ENCODE data around the gene PARP1.

PARP1 gene

GRCh38 chr1:226407497-226408284 lies at the start of gene PARP1:
Gene PARP1, minus strand, starts transcription at chr1:226408093. Its CDS starts 164 bp downstream, at chr1:226407929.
- peak; percentile 85 for TF ChIP-seq POLR2A (IDR thresholded peaks at IDR 0.05; ENCODE audit: low read depth, low read length)
- FAIRE-seq, result no peak
- peak; percentile 91 for DNase-seq (ENCODE audit: insufficient read length, low spot score)

- no peak for FAIRE-seq
- no peak for DNase-seq (ENCODE audit: insufficient read length, low spot score)
- no peak for TF ChIP-seq POLR2A (IDR thresholded peaks at IDR 0.05; ENCODE audit: low read depth, low read length)
Measured at GRCh38 chr1:226457307-226457712, 49.4 kb upstream of the PARP1 start.

- no peak for DNase-seq (ENCODE audit: insufficient read length, low spot score)
- TF ChIP-seq POLR2A (IDR thresholded peaks at IDR 0.05; ENCODE audit: low read depth, low read length), result no peak
- FAIRE-seq, result no peak
Measured at GRCh38 chr1:226455843-226456242, 48.0 kb upstream of the PARP1 start.

- no peak for TF ChIP-seq POLR2A (IDR thresholded peaks at IDR 0.05; ENCODE audit: low read depth, low read length)
- no peak for DNase-seq (ENCODE audit: insufficient read length, low spot score)
- no peak for FAIRE-seq
Measured at GRCh38 chr1:226454349-226454748, 46.5 kb upstream of the PARP1 start.

- TF ChIP-seq POLR2A (IDR thresholded peaks at IDR 0.05; ENCODE audit: low read depth, low read length), result no peak
- no peak for DNase-seq (ENCODE audit: insufficient read length, low spot score)
- no peak for FAIRE-seq
Measured at GRCh38 chr1:226453015-226453704, 45.3 kb upstream of the PARP1 start.

GRCh38 chr1:226450688-226451087 lies 42.8 kb upstream of the PARP1 start:
- FAIRE-seq (no peak), DNase-seq (ENCODE audit: insufficient read length, low spot score) (no peak)
- TF ChIP-seq POLR2A (IDR thresholded peaks at IDR 0.05; ENCODE audit: low read depth, low read length), result no peak

GRCh38 chr1:226449823-226450222 lies 41.9 kb upstream of the PARP1 start:
- TF ChIP-seq POLR2A (IDR thresholded peaks at IDR 0.05; ENCODE audit: low read depth, low read length), result no peak
- no peak for DNase-seq (ENCODE audit: insufficient read length, low spot score)
- FAIRE-seq, result no peak

GRCh38 chr1:226447932-226448665 lies 40.2 kb upstream of the PARP1 start:
- FAIRE-seq, result no peak

GRCh38 chr1:226446094-226446493 lies 38.2 kb upstream of the PARP1 start:
- DNase-seq (ENCODE audit: insufficient read length, low spot score), result no peak
- no peak for FAIRE-seq
- TF ChIP-seq POLR2A (IDR thresholded peaks at IDR 0.05; ENCODE audit: low read depth, low read length), result no peak

More at GRCh38 chr1:226447932-226448665, 40.2 kb upstream of the PARP1 start:
- no peak for TF ChIP-seq POLR2A (IDR thresholded peaks at IDR 0.05; ENCODE audit: low read depth, low read length)
- DNase-seq (ENCODE audit: insufficient read length, low spot score), result no peak

GRCh38 chr1:226444901-226445300 lies 37.0 kb upstream of the PARP1 start:
- DNase-seq (ENCODE audit: insufficient read length, low spot score) (no peak), FAIRE-seq (no peak)
- no peak for TF ChIP-seq POLR2A (IDR thresholded peaks at IDR 0.05; ENCODE audit: low read depth, low read length)

- DNase-seq (ENCODE audit: insufficient read length, low spot score), result peak; percentile 62
- no peak for TF ChIP-seq POLR2A (IDR thresholded peaks at IDR 0.05; ENCODE audit: low read depth, low read length)
- peak; percentile 27 for FAIRE-seq
Measured at GRCh38 chr1:226443439-226443838, 35.5 kb upstream of the PARP1 start.

- no peak for TF ChIP-seq POLR2A (IDR thresholded peaks at IDR 0.05; ENCODE audit: low read depth, low read length)
- FAIRE-seq, result no peak
- no peak for DNase-seq (ENCODE audit: insufficient read length, low spot score)
Measured at GRCh38 chr1:226443033-226443432, 35.1 kb upstream of the PARP1 start.

GRCh38 chr1:226441629-226442028 lies 33.7 kb upstream of the PARP1 start:
- DNase-seq (ENCODE audit: insufficient read length, low spot score) (no peak), FAIRE-seq (no peak)
- TF ChIP-seq POLR2A (IDR thresholded peaks at IDR 0.05; ENCODE audit: low read depth, low read length), result no peak

- DNase-seq (ENCODE audit: insufficient read length, low spot score), result no peak
- no peak for TF ChIP-seq POLR2A (IDR thresholded peaks at IDR 0.05; ENCODE audit: low read depth, low read length)
- FAIRE-seq, result no peak
Measured at GRCh38 chr1:226440512-226440911, 32.6 kb upstream of the PARP1 start.

Data from H54 (cell line).